Esophagus muscularis mucosa (tissue), 4 donors: ENCODE measurements around the gene NR2E1.

Experiments
- CTCF ChIP-seq, 3 experiments: fragments of 200-600 bp in 2 of 3; fragments of 450-650 bp in 1 of 3; sonication (generic) in 2 of 3; IDR thresholded peaks; one replicate each; pipeline ENCODE4 v1.5.1; 2017 to 2019; ENCODE audit warnings: antibody characterized with exemption in 3 of 3, mild to moderate bottlenecking in 2 of 3, moderate library complexity in 1 of 3
- EP300 ChIP-seq: sonication (generic); formaldehyde crosslinking; IDR thresholded peaks from one replicate; pipeline ENCODE4 v1.6.1; 2017; ENCODE audit warnings: antibody characterized with exemption
- POLR2A ChIP-seq: fragments of 450-650 bp; IDR thresholded peaks from one replicate; pipeline ENCODE4 v1.6.1; 2017; ENCODE audit warnings: antibody characterized with exemption, moderate library complexity, mild to moderate bottlenecking, low read depth

DNA sequence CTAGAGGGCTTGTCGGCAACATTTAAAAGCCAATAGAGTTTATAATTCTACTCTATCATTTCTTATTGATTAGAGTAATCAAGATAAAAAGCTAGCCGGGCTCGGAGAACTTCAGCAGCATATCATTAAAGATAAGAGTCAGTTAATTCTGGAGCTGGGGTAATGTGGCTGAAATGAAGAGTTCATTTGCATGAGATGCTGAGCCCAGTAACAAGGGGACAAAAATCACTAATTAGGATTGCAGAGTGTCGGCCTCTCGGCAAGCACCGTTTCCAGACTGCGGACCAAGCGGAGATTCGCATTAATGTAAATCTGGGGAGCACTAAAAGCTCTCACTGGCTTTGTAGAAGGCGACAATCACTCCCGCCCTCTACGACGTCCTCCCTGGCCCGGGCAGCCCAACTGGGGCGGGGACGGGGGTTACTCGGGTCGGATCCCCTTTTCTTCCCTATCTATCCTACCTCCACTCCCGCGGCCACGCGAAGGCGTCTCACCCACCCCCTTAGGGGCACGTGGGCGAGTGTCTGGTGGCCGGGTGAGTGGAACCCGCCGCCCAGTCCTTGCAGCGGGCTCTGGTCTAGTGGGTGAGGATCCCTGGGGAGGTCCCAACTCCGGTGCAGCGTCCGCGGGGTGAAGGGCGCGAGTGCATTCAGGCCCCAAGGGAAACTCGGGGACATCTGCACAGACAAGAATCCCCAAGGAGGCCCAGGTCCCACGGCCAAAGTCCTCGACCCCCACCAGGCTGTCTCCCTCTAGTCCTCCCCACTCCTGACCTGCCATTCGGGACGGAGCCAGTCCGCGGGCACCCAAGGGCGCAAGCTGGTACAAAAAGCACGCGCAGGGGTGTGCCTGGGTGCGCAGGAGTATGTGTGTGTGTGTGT lies 49.0 kb upstream of the NR2E1 start:
- TF ChIP-seq CTCF (IDR thresholded peaks at IDR 0.05) = no peak
- no peak for TF ChIP-seq EP300
- no peak for TF ChIP-seq POLR2A
